A549 (cell line): ENCODE data around the gene CUTA. TPM values are rescaled to one million over a fixed set of nuclear protein-coding genes. Genes with fewer than 3 reads are reported as not detected.

Source experiments
- ATAC-seq, 2 experiments: fragments of 200-7000 bp in 1 of 2; fragments of >200 bp in 1 of 2; cut with Nextera tagmentation in 1 of 2; cut with Tn5 transposase in 1 of 2; 3 replicates each; pipeline versions ENCODE4 v1.8.0 to v1.9.1; 2018 to 2020; ENCODE audit warnings: mild to moderate bottlenecking in 1 of 2, moderate library complexity in 1 of 2
- CTCF ChIA-PET: fragments of 300-600 bp; sonication (Branson Sonifier 250); formaldehyde crosslinking; extraction: SDS; loops from one replicate; lab custom pipeline; 2021; ENCODE audit warnings: antibody characterized with exemption, inconsistent platforms; lab: Yijun Ruan, JAX
- POLR2A ChIA-PET: fragments of 350-600 bp; formaldehyde crosslinking; extraction: SDS; loops from one replicate; lab custom pipeline; 2021; ENCODE audit warnings: antibody characterized with exemption, inconsistent platforms; lab: Yijun Ruan, JAX
- DNase-seq, 2 experiments: peaks; one replicate each; pipeline versions ENCODE4 v3.0.0 to v3.0.0-alpha.2; 2011 to 2016; ENCODE audit warnings: low read depth in 1 of 2, low spot score in 1 of 2
- FAIRE-seq: peaks from 2 replicates; lab custom pipeline; 2011; peaks lifted over from hg19 to GRCh38; lab: Jason Lieb, UNC
- H3K27ac ChIP-seq, 2 experiments: fragments of >200 bp; sonication (Bioruptor Twin); formaldehyde crosslinking; 3 replicates each; pipeline ENCODE4 v1.5.1; 2016 to 2017
- H3K4me1 ChIP-seq: fragments of >200 bp; sonication (Bioruptor Twin); formaldehyde crosslinking; 3 replicates; pipeline ENCODE4 v1.6.1; 2016
- H3K4me2 ChIP-seq: fragments of >200 bp; sonication (Bioruptor Twin); formaldehyde crosslinking; 3 replicates; pipeline ENCODE4 v1.6.1; 2016
- H3K4me3 ChIP-seq: fragments of >200 bp; sonication (Bioruptor Twin); formaldehyde crosslinking; 3 replicates; pipeline ENCODE4 v1.5.1; 2016
- H3K9me3 ChIP-seq: fragments of >200 bp; sonication (Bioruptor Twin); formaldehyde crosslinking; 3 replicates; pipeline ENCODE4 v1.6.1; 2016
- CBX8 ChIP-seq: fragments of 200-600 bp; sonication (generic); IDR thresholded peaks from 2 replicates; pipeline ENCODE4 v1.6.1; 2016
- CHD4 ChIP-seq: fragments of 200-600 bp; sonication (generic); IDR thresholded peaks from 2 replicates; pipeline ENCODE4 v1.6.1; 2016; ENCODE audit warnings: antibody characterized with exemption, mild to moderate bottlenecking, borderline replicate concordance
- FOSL2 ChIP-seq, 2 experiments: fragments of 450-650 bp in 1 of 2; fragments of >200 bp in 1 of 2; sonication (Bioruptor Twin) in 1 of 2; formaldehyde crosslinking; IDR thresholded peaks; 2 replicates each; pipeline versions ENCODE4 v1.5.0 to v1.6.1; 2016 to 2020; ENCODE audit warnings: mild to moderate bottlenecking in 1 of 2, moderate library complexity in 1 of 2
- GATA3 ChIP-seq: IDR thresholded peaks from 2 replicates; pipeline ENCODE4 v1.6.1; 2012; ENCODE audit warnings: borderline replicate concordance
- HOXA7 ChIP-seq: fragments of 250-450 bp; sonication (Bioruptor Pico); IDR thresholded peaks from 2 replicates; pipeline ENCODE4 v1.5.0; 2020; ENCODE audit warnings: mild to moderate bottlenecking, moderate library complexity
- MAFK ChIP-seq: fragments of 450-650 bp; IDR thresholded peaks from 2 replicates; pipeline ENCODE4 v1.6.1; 2014; ENCODE audit not compliant: partially characterized antibody
- NFE2L2 ChIP-seq: fragments of 150-350 bp; conservative IDR thresholded peaks from 2 replicates; pipeline ENCODE4 v1.6.1; 2014; ENCODE audit warnings: low read length
- NR3C1 ChIP-seq: fragments of >200 bp; sonication (Bioruptor Twin); formaldehyde crosslinking; IDR thresholded peaks from 3 replicates; pipeline ENCODE4 v1.6.1; 2017
- RCOR1 ChIP-seq: fragments of 150-350 bp; IDR thresholded peaks from 2 replicates; pipeline ENCODE4 v1.6.1; 2014; ENCODE audit warnings: antibody characterized with exemption, low read length, low read depth
- RFX5 ChIP-seq: fragments of 450-650 bp; IDR thresholded peaks from 2 replicates; pipeline ENCODE4 v1.7.1; 2014; ENCODE audit warnings: antibody characterized with exemption, mild to moderate bottlenecking, moderate library complexity
- RNF2 ChIP-seq: fragments of 200-600 bp; sonication (generic); IDR thresholded peaks from 2 replicates; pipeline ENCODE4 v1.6.1; 2016; ENCODE audit warnings: low read depth, mild to moderate bottlenecking, antibody characterized with exemption, moderate library complexity, borderline replicate concordance
- ZFP36 ChIP-seq: fragments of 450-650 bp; IDR thresholded peaks from 2 replicates; pipeline ENCODE4 v1.6.1; 2014; ENCODE audit warnings: borderline replicate concordance; ENCODE audit not compliant: partially characterized antibody
- ZSCAN20 ChIP-seq: fragments of 250-450 bp; sonication (Bioruptor Pico); IDR thresholded peaks from 2 replicates; pipeline ENCODE4 v1.8.0; 2022; ENCODE audit warnings: mild to moderate bottlenecking, moderate library complexity
- WGBS: methylation state at CpG from one replicate; pipeline ENCODE4 v1.1.6; 2017; ENCODE audit errors: missing lambda C conversion rate; 5-methylcytosine and 5-hydroxymethylcytosine counted together
- polyA plus RNA-seq, 4 experiments: library from polyadenylated mRNA; depleted of rRNA in 3 of 4; stranded (reverse); fragments of >200 nt; fragmentation: RNase III in 1 of 4; extraction: RNeasy Plus Mini Kit Qiagen cat#74134 plus additional on column Dnase treatment in 1 of 4; gene quantifications; 2 replicates in 3 of 4; 3 replicates in 1 of 4; pipeline ENCODE4 v1.2.3, GENCODE V29; 2011 to 2017
- TF ChIP-seq, protein P1 (sequence below): fragments of >200 bp; sonication (Bioruptor Twin); formaldehyde crosslinking; IDR thresholded peaks from 3 replicates; pipeline ENCODE4 v1.6.1; 2016
- TF ChIP-seq, protein P2 (sequence below): IDR thresholded peaks from 2 replicates; pipeline ENCODE4 v1.6.1; 2012
- TF ChIP-seq, protein P3 (sequence below): IDR thresholded peaks from 2 replicates; pipeline ENCODE4 v1.6.1; 2012
- TF ChIP-seq, protein P4 (sequence below): fragments of 200-600 bp; sonication (generic); IDR thresholded peaks from 2 replicates; pipeline ENCODE4 v1.6.1; 2016; ENCODE audit warnings: antibody characterized with exemption, mild to moderate bottlenecking, moderate library complexity

The CUTA gene
- polyA plus RNA-seq, 2 of the 4 experiments (the other 2 are of a cell fraction): 98.9 to 175 TPM

DNA sequence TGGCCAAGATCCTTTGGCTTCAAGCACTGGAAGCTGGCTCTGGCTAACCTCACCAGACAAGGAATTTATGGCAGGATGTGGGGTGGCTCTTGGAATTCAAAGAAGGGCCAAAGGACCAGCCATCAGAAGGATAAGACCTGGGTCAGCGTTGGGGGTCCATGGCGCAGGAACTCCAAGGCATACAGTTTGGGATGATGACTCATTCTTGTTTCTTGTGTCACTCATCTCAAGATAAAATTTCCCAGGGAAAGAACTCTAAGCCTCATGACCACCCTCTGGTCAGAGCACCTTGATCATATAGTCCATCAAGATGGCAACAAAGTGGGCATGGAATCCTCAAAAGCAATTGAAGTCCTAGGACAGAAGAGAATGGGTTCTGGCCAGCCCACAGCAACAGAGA, 41.3 kb upstream of the CUTA start:
- TF ChIP-seq RCOR1 (no peak), FOSL2 (IDR thresholded peaks at IDR 0.05) (no peak), FOSL2 (CRISPR knock-in tag; IDR thresholded peaks at IDR 0.05) (peak; percentile 11; the same call in 1 of the 2 replicates)
- TF ChIP-seq, protein P1, sequence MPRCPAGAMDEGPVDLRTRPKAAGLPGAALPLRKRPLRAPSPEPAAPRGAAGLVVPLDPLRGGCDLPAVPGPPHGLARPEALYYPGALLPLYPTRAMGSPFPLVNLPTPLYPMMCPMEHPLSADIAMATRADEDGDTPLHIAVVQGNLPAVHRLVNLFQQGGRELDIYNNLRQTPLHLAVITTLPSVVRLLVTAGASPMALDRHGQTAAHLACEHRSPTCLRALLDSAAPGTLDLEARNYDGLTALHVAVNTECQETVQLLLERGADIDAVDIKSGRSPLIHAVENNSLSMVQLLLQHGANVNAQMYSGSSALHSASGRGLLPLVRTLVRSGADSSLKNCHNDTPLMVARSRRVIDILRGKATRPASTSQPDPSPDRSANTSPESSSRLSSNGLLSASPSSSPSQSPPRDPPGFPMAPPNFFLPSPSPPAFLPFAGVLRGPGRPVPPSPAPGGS: no peak
- FAIRE-seq: no peak
- no peak overlapping the region for H3K4me2 ChIP-seq
- no peak for DNase-seq
- no peak overlapping the region for H3K27ac ChIP-seq
- H3K4me1 ChIP-seq: peaks cover 4% of the 10 kb centered on the region; the same call in 1 of the 3 replicates
- ATAC-seq: no peak
- no peak overlapping the region for H3K4me3 ChIP-seq
- ChIA-PET POLR2A (no interaction called here), CTCF (interaction anchor here (2.2 kb wide), 1 partner anchor 33 kb away, joined by 7 read pairs; no protein-coding TSS in a partner anchor)
- 69% methylated on average over 2 of the region's 2 CpGs for WGBS
- no peaks in the 10 kb centered on the region for H3K9me3 ChIP-seq

DNA sequence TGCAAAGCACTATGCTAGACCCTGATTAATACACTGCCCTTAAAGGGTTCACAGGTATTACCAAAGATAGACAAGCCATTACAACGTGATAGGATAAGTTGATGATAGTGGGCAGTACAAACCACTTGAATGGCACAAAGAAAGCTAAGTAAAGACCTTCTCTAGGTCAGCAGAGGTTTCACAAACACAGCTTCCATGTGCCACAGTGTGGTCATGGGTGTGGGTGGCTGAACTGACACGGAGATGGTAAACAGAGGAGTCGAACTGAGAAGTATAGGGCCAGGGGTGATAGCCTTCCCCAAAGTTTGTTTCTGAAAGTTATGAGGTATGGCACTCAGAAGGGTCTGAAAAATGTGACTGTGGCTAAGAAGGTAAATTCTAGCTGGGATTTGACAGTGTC, 40.8 kb upstream of the CUTA start:
- ChIA-PET POLR2A (no interaction called here), CTCF (interaction anchor here (2.2 kb wide), 1 partner anchor 33 kb away, joined by 7 read pairs; no protein-coding TSS in a partner anchor)
- TF ChIP-seq NFE2L2 (no peak), ZFP36 (no peak)
- TF ChIP-seq, protein P2, sequence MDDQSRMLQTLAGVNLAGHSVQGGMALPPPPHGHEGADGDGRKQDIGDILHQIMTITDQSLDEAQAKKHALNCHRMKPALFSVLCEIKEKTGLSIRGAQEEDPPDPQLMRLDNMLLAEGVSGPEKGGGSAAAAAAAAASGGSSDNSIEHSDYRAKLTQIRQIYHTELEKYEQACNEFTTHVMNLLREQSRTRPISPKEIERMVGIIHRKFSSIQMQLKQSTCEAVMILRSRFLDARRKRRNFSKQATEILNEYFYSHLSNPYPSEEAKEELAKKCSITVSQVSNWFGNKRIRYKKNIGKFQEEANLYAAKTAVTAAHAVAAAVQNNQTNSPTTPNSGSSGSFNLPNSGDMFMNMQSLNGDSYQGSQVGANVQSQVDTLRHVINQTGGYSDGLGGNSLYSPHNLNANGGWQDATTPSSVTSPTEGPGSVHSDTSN: no peak
- Histone ChIP-seq H3K4me2 (no peak overlapping the region), H3K4me3 (no peak overlapping the region), H3K27ac (no peak overlapping the region), H3K4me1 (peaks cover 4% of the 10 kb centered on the region; the same call in 1 of the 3 replicates), H3K9me3 (no peaks in the 10 kb centered on the region)
- 45% methylated on average over 3 of the region's 3 CpGs for WGBS
- no peak for DNase-seq
- FAIRE-seq: no peak
- no peak for ATAC-seq

DNA sequence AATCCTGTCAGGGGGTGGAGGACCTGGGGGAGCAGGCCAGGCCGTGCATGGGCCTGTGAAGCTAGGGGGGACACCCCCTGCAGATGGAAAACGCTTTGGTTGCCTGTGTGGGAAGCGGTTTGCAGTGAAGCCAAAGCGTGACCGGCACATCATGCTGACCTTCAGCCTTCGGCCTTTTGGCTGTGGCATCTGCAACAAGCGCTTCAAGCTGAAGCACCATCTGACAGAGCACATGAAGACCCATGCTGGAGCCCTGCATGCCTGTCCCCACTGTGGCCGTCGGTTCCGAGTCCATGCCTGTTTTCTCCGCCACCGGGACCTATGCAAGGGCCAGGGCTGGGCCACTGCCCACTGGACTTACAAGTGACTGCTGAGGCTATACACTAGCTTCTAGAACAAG, 38.2 kb upstream of the CUTA start:
- no peak overlapping the region for H3K4me3 ChIP-seq
- no peak for FAIRE-seq

More for the DNA sequence above, 38.2 kb upstream of the CUTA start:
- H3K4me2 ChIP-seq: no peak overlapping the region
- peaks cover 10% of the 10 kb centered on the region; the same call in 2 of the 3 replicates for H3K4me1 ChIP-seq
- TF ChIP-seq HOXA7 (CRISPR knock-in tag): no peak
- no peak for TF ChIP-seq MAFK
- TF ChIP-seq CHD4: no peak
- TF ChIP-seq, protein P3, sequence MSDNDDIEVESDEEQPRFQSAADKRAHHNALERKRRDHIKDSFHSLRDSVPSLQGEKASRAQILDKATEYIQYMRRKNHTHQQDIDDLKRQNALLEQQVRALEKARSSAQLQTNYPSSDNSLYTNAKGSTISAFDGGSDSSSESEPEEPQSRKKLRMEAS: no peak
- TF ChIP-seq RNF2: no peak
- no peak for TF ChIP-seq ZSCAN20
- no peak for TF ChIP-seq NR3C1
- no peak for TF ChIP-seq RFX5
- no peak for TF ChIP-seq NFE2L2
- TF ChIP-seq, protein P4, sequence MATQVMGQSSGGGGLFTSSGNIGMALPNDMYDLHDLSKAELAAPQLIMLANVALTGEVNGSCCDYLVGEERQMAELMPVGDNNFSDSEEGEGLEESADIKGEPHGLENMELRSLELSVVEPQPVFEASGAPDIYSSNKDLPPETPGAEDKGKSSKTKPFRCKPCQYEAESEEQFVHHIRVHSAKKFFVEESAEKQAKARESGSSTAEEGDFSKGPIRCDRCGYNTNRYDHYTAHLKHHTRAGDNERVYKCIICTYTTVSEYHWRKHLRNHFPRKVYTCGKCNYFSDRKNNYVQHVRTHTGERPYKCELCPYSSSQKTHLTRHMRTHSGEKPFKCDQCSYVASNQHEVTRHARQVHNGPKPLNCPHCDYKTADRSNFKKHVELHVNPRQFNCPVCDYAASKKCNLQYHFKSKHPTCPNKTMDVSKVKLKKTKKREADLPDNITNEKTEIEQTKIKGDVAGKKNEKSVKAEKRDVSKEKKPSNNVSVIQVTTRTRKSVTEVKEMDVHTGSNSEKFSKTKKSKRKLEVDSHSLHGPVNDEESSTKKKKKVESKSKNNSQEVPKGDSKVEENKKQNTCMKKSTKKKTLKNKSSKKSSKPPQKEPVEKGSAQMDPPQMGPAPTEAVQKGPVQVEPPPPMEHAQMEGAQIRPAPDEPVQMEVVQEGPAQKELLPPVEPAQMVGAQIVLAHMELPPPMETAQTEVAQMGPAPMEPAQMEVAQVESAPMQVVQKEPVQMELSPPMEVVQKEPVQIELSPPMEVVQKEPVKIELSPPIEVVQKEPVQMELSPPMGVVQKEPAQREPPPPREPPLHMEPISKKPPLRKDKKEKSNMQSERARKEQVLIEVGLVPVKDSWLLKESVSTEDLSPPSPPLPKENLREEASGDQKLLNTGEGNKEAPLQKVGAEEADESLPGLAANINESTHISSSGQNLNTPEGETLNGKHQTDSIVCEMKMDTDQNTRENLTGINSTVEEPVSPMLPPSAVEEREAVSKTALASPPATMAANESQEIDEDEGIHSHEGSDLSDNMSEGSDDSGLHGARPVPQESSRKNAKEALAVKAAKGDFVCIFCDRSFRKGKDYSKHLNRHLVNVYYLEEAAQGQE: no peak
- TF ChIP-seq GATA3: no peak
- TF ChIP-seq CBX8: no peak
- TF ChIP-seq, all 56 proteins: peak for 0
- CTCF ChIA-PET: interaction anchor here (1.6 kb wide), 1 partner anchor 66 kb away, joined by 4 read pairs; no protein-coding TSS in a partner anchor
- no peaks in the 10 kb centered on the region for H3K9me3 ChIP-seq
- DNase-seq (no peak), ATAC-seq (no peak)
- POLR2A ChIA-PET: no interaction called here
- 94% methylated on average over 11 of the region's 12 CpGs for WGBS
- H3K27ac ChIP-seq: no peak overlapping the region
